Esophagus muscularis mucosa (tissue), 4 donors: ENCODE results near the gene GNB5. TPM values are rescaled to one million over a fixed set of nuclear protein-coding genes. Genes with fewer than 3 reads are reported as not detected.
"Not testable (repeated sequence)": the region's sequence is repeated elsewhere in the genome, so short reads cannot be mapped to it uniquely, and the experiment has no call there.

ENCODE experiments used
- DNase-seq: peaks from one replicate; pipeline ENCODE4 v3.0.0-alpha.2; 2017; ENCODE audit errors: extremely low spot score
- H3K27ac ChIP-seq, 4 donors: fragments of 200-600 bp; sonication (generic); replicated peaks in 1 of 4; 1 replicate in 3 of 4; 2 replicates in 1 of 4; pipeline ENCODE4 v1.5.1; 2016 to 2019; ENCODE audit warnings: mild to moderate bottlenecking in 1 of 4
- H3K27me3 ChIP-seq, 4 donors: fragments of 200-600 bp; sonication (generic); one replicate each; pipeline versions ENCODE4 v1.5.1 to v1.6.0; 2016 to 2019
- H3K36me3 ChIP-seq, 4 donors: fragments of 200-600 bp; sonication (generic); one replicate each; pipeline ENCODE4 v1.5.1; 2016 to 2019
- H3K4me1 ChIP-seq, 4 donors: fragments of 200-600 bp; sonication (generic); one replicate each; pipeline ENCODE4 v1.5.1; 2016 to 2019
- H3K4me3 ChIP-seq, 4 donors: fragments of 200-600 bp; sonication (generic); 1 replicate in 2 of 4; 2 replicates in 2 of 4; pipeline ENCODE4 v1.5.1; 2016 to 2019; ENCODE audit warnings: mild to moderate bottlenecking in 4 of 4, moderate library complexity in 1 of 4
- H3K9me3 ChIP-seq, 4 donors: fragments of 200-600 bp; sonication (generic); 1 replicate in 3 of 4; 2 replicates in 1 of 4; pipeline ENCODE4 v1.5.1; 2016 to 2019
- EP300 ChIP-seq: sonication (generic); formaldehyde crosslinking; IDR thresholded peaks from one replicate; pipeline ENCODE4 v1.6.1; 2017; ENCODE audit warnings: antibody characterized with exemption
- POLR2A ChIP-seq: fragments of 450-650 bp; IDR thresholded peaks from one replicate; pipeline ENCODE4 v1.6.1; 2017; ENCODE audit warnings: antibody characterized with exemption, moderate library complexity, mild to moderate bottlenecking, low read depth
- POLR2AphosphoS5 ChIP-seq, 2 donors: sonication (generic); formaldehyde crosslinking; IDR thresholded peaks; one replicate each; pipeline ENCODE4 v1.6.1; 2017; ENCODE audit warnings: antibody characterized with exemption in 2 of 2
- WGBS: methylation state at CpG from one replicate; pipeline ENCODE4 v1.1.5; 2018; 5-methylcytosine and 5-hydroxymethylcytosine counted together
- intact Hi-C: fragments of 100-400 bp; cut with DNase I; formaldehyde crosslinking; loops from one replicate; pipeline ENCODE4 v1.15.1; 2023
- total RNA-seq, 4 donors: library from RNA; depleted of rRNA; stranded (reverse); fragments of >200 nt; gene quantifications; one replicate each; pipeline versions ENCODE4 v1.1.0 to v1.2.1, GENCODE V29; 2016
- TF ChIP-seq, protein P1 (sequence below), 3 experiments: fragments of 200-600 bp in 2 of 3; fragments of 450-650 bp in 1 of 3; sonication (generic) in 2 of 3; IDR thresholded peaks; one replicate each; pipeline ENCODE4 v1.5.1; 2017 to 2019; ENCODE audit warnings: antibody characterized with exemption in 3 of 3, mild to moderate bottlenecking in 2 of 3, moderate library complexity in 1 of 3

The GNB5 gene
- total RNA-seq, 4 donors from 2014 or later: 26.7 to 50.1 (median 36.2) TPM

DNA sequence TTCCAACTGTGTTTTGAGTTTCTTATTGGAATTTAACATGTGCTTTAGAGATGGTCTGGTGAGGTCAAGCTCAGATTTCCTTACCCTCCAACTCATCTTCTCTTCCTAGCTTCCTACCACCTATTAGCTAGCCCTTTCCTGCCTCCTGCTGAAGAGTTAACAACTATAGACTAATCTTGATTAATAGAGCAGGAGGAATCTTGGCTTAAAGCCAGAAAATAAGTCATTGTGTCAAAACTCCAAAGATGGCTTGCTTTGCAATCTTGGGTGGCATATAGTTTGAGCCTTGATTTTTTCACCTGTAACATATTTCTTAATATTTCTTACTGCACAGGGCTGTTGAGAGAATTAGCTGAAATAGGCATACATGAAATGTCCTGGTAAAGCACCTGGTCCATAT is 105.9 kb downstream of the GNB5 start:
- Histone ChIP-seq H3K27me3 (no peaks in the 10 kb centered on the region), H3K9me3 (peaks cover 0 to 17% (median 15%) of the 10 kb centered on the region in 4 donors), H3K4me1 (no peaks in the 10 kb centered on the region), H3K27ac (no peak overlapping the region), H3K36me3 (no peaks in the 10 kb centered on the region), H3K4me3 (no peak overlapping the region)
- intact Hi-C loops: no loop called here
- TF ChIP-seq, protein P1, sequence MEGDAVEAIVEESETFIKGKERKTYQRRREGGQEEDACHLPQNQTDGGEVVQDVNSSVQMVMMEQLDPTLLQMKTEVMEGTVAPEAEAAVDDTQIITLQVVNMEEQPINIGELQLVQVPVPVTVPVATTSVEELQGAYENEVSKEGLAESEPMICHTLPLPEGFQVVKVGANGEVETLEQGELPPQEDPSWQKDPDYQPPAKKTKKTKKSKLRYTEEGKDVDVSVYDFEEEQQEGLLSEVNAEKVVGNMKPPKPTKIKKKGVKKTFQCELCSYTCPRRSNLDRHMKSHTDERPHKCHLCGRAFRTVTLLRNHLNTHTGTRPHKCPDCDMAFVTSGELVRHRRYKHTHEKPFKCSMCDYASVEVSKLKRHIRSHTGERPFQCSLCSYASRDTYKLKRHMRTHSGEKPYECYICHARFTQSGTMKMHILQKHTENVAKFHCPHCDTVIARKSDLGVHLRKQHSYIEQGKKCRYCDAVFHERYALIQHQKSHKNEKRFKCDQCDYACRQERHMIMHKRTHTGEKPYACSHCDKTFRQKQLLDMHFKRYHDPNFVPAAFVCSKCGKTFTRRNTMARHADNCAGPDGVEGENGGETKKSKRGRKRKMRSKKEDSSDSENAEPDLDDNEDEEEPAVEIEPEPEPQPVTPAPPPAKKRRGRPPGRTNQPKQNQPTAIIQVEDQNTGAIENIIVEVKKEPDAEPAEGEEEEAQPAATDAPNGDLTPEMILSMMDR (IDR thresholded peaks at IDR 0.05): no peak
- TF ChIP-seq EP300 (no peak), POLR2AphosphoS5 (IDR thresholded peaks at IDR 0.05) (no peak), POLR2A (no peak)
- DNase-seq: no peak

DNA sequence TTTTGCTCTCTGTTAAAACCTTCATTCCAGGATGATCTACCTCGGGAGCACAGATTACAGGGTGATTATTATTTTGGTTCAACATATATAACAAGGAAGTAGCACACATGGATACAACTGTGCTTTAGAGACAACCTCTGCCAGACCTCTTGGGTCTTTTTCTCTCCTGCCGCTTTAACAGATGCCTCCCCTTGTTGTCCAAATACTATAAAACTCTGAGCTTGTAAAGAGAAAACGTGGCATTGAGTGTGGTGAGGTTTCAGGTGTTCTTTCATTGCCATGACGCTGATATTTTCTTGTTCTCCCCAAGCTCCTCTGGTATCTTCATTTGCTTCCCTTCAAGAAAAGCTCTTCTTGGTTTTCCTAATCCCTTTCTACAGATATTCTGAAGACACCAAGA is 107.6 kb downstream of the GNB5 start:
- Histone ChIP-seq H3K27me3 (no peaks in the 10 kb centered on the region), H3K27ac (no peak overlapping the region), H3K4me1 (peaks cover 0 to 6% (median 1%) of the 10 kb centered on the region in 4 donors), H3K9me3 (peaks cover 0 to 12% (median 12%) of the 10 kb centered on the region in 4 donors), H3K4me3 (no peak overlapping the region), H3K36me3 (no peaks in the 10 kb centered on the region)
- DNase-seq: no peak
- intact Hi-C loops: no loop called here
- WGBS: 75% methylated on average over 4 of the region's 4 CpGs
- TF ChIP-seq, protein P1 (IDR thresholded peaks at IDR 0.05): no peak
- TF ChIP-seq POLR2AphosphoS5 (IDR thresholded peaks at IDR 0.05) (no peak), EP300 (no peak), POLR2A (no peak)

DNA sequence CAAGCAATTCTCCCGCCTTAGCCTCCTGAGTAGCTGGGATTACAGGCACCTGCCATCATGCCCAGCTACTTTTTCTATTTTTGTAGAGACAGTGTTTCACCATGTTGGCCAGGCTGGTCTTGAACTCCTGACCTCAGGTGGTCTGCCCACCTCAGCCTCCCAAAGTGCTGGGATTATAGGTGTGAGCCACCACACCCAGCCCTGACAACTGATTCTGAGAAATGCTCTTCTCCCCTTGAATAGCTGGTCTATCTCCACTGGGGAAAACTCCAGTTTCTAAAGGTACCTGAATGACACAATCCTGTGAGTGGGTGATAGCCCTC is 108.2 kb downstream of the GNB5 start:
- H3K27me3 ChIP-seq, DNase-seq, H3K4me3 ChIP-seq, H3K27ac ChIP-seq, H3K36me3 ChIP-seq, intact Hi-C loops, H3K4me1 ChIP-seq: not testable (repeated sequence)
- WGBS: 100% methylated on average over 1 of the region's 1 CpG
- peaks cover 0 to 12% (median 12%) of the 10 kb centered on the region in 4 donors for H3K9me3 ChIP-seq

DNA sequence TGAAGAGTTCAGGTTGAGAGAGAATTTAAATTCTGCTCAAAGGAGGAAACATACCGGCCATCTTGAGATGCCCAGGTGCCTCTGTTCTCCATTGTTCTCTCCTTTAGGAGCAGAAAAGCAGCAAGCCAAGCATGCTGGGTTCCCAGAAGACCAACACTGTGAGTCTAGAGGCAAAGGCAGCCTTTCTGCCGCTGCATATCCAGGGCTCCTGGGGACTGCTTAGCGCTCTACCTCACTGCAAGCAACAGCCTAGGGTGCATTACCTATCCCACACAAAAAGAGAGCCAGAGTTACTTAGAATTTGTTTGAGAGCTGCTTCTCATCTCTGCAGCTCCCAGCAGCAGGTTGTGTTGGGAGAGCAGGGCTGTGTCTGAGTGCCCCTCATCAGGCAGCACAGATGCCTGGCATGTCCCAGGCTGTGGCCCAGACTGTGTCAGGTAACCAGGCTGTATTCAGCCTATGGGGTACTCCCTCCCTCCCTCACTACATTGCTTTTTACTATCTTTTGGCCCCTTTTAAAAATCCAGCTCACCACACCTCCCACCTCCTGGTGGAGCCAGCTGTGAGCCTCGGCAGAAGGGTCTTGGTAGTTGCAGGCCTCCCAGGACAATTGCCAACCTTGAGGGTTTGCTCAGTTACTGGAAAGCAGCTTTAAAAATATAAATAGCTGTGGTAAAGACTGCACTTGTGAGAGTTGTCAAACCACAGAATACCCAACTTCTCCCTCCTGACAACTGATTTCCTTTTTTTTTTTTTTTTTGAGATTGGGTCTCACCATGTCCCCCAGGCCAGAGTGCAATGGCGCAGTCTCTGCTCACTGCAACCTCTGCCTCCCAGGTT is 108.8 kb downstream of the GNB5 start:
- H3K4me1 ChIP-seq: peaks cover 0 to 6% (median 1%) of the 10 kb centered on the region in 4 donors
- H3K4me3 ChIP-seq: no peak overlapping the region
- intact Hi-C loops: no loop called here
- H3K9me3 ChIP-seq: peaks cover 0 to 12% (median 12%) of the 10 kb centered on the region in 4 donors
- peaks cover 0 to 4% (median 0%) of the 10 kb centered on the region in 4 donors for H3K27me3 ChIP-seq
- 89% methylated on average over 5 of the region's 5 CpGs for WGBS
- H3K27ac ChIP-seq: no peak overlapping the region
- no peaks in the 10 kb centered on the region for H3K36me3 ChIP-seq
- DNase-seq: no peak
- no peak for TF ChIP-seq POLR2A
- TF ChIP-seq, protein P1 (IDR thresholded peaks at IDR 0.05): no peak
- no peak for TF ChIP-seq EP300
- TF ChIP-seq POLR2AphosphoS5 (IDR thresholded peaks at IDR 0.05): no peak

DNA sequence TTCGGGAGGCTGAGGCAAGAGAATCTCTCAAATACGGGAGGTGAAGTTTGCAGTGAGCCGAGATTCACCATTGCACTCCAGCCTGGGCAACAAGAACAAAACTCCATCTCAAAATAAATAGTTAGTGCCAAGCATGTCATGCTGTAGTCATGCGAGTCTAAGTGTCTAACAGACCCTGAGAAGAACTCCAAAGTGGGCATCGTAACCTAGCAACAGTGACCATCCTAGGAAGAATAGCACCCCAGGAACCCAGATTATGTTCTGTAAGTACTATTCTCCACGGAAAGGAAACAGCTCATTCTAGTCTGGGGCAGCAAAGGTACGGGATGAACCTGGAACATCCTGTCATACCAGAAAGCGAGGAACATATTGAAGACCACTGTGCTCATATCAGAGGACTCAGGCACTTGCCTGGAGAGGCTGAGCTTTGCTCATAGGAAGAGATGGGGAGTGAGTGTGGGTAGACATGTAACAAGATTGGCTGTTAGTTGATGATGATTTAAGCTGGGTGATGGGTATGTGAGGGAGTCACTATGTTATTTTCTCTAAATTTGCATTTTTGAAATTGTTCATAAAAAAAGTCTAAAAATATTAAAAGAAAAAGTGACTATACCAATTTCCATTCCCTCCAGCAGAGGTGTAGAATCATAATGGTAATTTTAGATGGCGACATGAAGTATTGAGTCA is 110.3 kb downstream of the GNB5 start:
- H3K27me3 ChIP-seq: peaks cover 0 to 4% (median 0%) of the 10 kb centered on the region in 4 donors
- peaks cover 0 to 6% (median 1%) of the 10 kb centered on the region in 4 donors for H3K4me1 ChIP-seq
- no peak overlapping the region for H3K4me3 ChIP-seq
- no peak for TF ChIP-seq POLR2A
- no peak for TF ChIP-seq POLR2AphosphoS5 (IDR thresholded peaks at IDR 0.05)
- TF ChIP-seq EP300: no peak
- TF ChIP-seq, protein P1 (IDR thresholded peaks at IDR 0.05): no peak
- H3K27ac ChIP-seq: no peak overlapping the region
- intact Hi-C loops: no loop called here
- DNase-seq: no peak
- WGBS: 88% methylated on average over 9 of the region's 9 CpGs
- H3K9me3 ChIP-seq: no peaks in the 10 kb centered on the region
- H3K36me3 ChIP-seq: no peaks in the 10 kb centered on the region
